Measurements from ENCODE around the gene CCDC148.

GRCh38 chr2:158339513-158339912 is 117.0 kb downstream of the CCDC148 start:
- TF ChIP-seq CTCF (conservative IDR thresholded peaks at IDR 0.05; ENCODE audit: low read depth, low read length) = no peak
- TF ChIP-seq EZH2 (IDR thresholded peaks at IDR 0.05; ENCODE audit: low read length, unreplicated experiment) = no peak

Measured in PC-3 (cell line).